Dedifferentiated amniotic fluid mesenchymal stem cell (primary cell): ENCODE results near the gene THAP7.
A peak's percentile ranks its signal among the peaks of the same experiment; 100 is the strongest.

ENCODE experiments used
- DNase-seq: peaks from one replicate; pipeline ENCODE4 v3.0.0-alpha.2; 2016; ENCODE audit errors: extremely low spot score

THAP7 gene

GRCh38 chr22:20993304-20994127, 8.4 kb downstream of the THAP7 start:
- DNase-seq, result no peak

- DNase-seq, result no peak
Observed at GRCh38 chr22:20992456-20993303, 9.2 kb downstream of the THAP7 start.

DNA sequence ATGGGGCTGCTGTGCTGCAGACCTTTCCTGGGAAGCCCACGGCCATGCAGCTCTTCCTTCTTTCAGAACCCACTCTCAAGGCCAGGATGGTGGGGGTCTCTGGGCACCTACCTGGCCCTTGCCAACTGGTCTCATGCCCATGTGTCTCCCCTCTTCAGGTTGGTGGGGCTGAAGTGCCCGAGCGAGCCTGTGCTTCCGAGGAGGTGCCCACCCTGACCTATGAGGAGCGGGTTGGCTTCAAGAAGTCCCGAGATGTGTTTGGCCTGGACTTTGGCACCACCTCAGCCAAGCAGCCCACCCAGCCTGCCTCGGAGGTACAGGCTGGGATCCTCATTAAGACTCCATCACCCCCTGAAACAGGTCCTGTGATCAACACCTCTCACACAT, 9.9 kb downstream of the THAP7 start:
- no peak for DNase-seq

DNA sequence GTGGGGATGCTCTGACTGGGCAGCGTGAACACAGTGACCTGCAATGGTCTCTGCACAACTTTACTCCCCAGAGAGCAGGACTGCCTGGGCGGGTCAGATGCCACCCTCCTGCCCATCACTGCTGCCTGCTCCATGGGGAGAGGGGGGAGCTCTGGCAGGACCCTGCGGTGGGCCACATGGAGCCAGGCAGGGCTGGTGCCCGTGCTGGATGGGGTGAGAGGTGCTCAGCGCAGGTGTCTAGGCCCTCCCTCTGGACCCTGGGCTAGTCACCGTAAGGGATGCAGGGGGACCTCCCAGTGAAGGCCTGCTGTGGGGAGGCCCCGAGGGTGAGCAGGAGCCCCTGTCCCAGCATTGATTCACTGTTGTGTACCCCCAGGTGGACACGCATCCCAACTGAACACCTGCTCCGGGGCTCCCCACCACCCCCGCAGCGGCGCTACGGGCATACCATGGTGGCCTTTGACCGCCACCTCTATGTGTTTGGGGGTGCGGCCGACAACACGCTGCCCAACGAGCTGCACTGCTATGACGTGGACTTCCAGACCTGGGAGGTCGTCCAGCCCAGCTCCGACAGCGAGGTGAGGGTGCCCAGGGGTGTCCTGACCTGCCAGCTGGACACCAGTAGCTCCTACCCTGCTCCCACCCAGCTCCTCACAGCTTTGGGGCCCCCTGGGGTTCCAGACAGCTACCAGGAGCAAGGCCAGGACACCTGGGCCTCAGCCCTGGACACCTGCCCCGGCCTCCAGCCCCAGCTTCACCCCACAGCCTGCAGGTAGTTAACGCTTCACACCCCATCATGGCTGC, 10.5 kb downstream of the THAP7 start:
- DNase-seq, result no peak

- DNase-seq, result no peak
Observed at GRCh38 chr22:20990184-20991180, 11.4 kb downstream of the THAP7 start.

GRCh38 chr22:20989323-20990138, 12.4 kb downstream of the THAP7 start:
- DNase-seq, result no peak

- DNase-seq, result no peak
Observed at GRCh38 chr22:20988573-20989322, 13.2 kb downstream of the THAP7 start.

DNA sequence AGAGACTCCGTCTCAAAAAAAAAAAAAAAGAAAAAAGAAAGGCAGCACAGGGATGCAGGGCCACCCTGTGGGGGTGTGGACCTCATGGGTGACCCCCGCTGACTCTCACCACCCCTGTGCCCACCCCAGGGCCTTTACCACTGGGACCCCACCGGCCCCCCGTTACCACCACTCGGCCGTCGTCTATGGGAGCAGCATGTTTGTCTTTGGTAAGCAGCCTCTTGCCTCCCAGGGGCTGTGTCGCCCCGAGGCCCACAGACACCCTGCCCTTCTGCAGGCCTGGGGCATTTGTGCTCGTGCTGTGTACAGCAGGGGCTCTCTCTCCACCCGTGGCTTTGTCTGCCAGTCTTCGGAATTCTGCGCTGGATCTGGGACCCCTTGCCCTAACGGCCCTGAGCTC, 14.5 kb downstream of the THAP7 start:
- DNase-seq, result no peak

DNA sequence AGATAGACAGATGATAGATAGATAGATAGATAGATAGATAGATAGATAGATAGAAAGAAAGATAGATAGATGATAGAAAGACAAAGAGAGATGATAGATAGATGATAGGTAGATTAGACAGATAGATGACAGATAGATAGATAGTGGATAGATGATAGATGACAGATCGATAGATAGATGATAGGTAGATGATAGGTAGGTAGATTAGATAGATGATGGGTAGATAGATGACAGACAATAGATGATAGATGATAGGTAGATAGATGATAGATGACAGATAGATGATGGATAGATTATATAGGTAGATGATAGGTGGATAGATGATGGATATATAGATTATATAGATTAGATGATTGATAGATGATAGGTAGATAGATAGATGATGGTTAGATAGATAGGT, 15.6 kb downstream of the THAP7 start:
- DNase-seq, result no peak

DNA sequence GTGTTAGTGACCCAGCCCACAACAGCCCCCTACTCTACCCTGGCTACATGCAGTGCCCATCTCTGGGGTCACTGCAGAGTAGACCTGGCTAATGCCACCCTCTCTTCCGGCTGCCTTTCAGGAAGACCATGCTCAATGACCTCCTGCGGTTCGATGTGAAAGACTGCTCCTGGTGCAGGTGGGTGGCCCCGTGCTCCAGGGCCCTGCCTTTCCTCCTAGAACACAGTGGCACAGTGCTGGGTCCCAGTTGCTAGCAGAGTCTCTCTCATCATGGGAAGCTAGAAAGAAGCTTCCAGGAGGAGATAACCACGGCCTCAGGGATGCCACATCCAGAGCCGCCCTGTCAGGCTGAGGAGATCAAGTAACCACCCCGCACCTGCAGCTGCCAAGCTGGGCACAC, 16.2 kb downstream of the THAP7 start:
- no peak for DNase-seq

DNA sequence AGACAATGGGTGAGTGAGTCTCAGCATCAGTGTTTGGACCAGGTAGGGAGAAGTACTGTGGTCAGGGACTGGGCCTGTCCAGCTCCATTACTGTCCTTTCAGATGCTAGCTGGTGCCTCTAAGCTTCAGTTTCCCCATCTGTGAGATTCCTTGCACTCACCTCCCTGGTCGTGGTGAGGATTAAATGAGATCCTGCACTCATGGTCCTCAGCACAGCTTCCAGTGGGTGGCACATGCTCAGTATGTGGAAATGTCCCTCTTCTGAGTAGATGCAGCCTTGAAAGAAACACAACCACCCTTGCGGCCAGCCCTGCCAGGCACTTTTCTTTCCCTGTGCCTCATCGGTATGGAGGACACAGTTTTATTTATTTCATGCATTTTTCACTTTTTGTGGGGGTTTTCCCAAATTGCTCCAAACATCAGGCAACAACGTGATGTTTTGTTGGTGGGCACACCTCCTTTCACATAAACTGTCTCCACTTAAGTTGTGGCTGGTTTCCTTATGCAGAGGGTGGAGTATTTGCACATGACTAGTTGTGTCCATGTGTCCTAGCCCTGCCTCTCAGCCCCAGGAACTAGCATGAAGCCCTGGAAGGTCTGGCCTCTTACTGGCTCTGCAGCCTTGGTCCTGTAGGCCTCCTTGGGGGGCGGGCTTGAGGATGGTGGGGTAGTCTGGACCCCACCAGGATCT, 18.7 kb downstream of the THAP7 start:
- DNase-seq, result no peak

- DNase-seq, result no peak
Observed at GRCh38 chr22:20982563-20982882, 19.4 kb downstream of the THAP7 start.

- peak; percentile 66 for DNase-seq
Observed at GRCh38 chr22:20981787-20982562, 19.9 kb downstream of the THAP7 start, which contains the start of gene LZTR1. LZTR1 (plus strand) TSS chr22:20982297; CDS start chr22:20982372, 75 bp downstream.

DNA sequence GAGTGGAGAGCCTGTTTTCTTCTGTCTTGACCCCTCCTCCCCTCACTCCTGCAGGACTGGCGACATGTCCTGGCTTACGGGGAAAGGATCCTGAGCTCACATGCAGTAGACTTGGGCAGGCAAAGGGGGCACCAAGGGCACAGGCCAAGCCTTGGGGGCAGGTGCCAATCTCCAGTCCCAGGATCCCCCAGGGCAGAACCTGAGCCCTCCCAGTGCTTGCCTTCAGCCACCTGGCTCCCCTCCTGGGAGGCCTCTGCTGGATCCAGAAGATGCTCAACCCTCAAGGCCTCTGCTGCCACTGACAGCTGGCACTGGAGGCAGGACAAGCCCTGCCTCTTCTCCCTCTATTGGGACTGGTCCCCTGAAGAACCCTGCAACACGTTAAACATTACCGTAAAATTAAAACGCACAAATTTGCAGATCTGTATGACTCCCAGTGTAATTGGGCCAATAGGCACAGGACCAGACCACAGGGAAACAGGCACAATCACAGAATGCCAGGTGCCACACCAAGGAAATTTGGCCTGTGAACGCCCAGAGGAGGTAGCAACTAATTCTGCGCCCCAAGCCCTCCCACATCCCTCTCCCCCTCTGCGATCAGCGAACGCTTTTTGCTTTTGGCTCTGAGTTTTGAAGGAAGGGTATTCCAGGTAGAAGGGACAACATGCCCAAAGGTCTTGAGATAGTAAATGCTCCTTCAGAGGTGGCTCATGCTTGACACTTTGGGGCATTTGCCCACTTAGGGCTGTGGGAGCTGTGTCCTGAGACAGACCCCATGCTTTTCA, 20.8 kb downstream of the THAP7 start:
- DNase-seq, result no peak

DNA sequence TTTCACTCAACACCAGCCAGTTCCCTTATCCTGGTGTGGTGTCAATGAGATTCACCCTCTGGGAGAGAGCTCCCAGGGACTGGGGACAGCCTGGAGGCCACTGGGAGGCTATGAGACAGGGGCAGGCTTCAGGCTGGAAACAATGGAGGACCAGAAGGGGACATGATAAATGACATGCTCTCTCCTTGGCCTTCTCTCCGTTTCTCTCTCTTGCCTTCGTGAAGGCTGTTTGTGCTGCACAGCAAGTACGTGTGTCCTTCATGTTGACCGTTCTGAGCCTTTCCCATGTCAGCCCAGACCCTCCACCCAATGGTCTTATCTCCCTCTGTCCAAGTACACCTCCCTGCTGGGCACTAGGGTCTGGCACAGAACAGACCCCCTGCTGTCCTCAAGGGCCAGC, 21.4 kb downstream of the THAP7 start:
- no peak for DNase-seq

- no peak for DNase-seq
Observed at GRCh38 chr22:20979940-20980453, 21.9 kb downstream of the THAP7 start.

DNA sequence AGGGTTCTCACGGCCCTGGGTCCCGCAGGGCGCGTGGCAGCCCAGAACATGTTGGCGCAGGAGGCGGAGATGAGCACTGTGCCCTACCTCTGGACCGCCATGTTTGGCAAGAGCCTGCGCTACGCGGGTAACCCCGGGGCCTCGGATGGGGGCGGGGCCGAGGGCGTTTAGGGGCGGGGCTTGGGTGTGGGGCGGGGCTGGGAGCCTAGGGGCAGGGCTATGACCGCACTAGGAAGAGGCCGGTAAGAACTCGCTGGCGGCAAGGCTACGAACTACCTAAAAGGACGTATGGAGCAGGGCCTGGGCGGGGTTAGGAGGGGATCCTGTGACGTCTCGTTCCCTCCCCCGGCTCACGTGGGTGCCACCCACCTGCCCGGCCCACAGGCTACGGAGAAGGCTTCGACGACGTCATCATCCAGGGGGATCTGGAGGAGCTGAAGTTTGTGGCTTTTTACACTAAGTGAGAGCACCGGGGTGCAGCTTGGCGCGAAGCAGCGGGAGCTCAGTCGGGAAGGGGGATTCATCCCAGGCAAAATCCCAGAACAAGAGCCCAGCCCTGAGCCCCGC, 22.6 kb downstream of the THAP7 start:
- DNase-seq, result no peak
